ENCODE results near the gene ANGPTL5.

The ANGPTL5 gene

GRCh38 chr11:101885631-101886030 lies 30.7 kb downstream of the ANGPTL5 start:
- TF ChIP-seq CTCF (IDR thresholded peaks at IDR 0.05; ENCODE audit: low read depth, low read length): no peak
- no peaks in the 10 kb centered on the region for H3K36me3 ChIP-seq
- no peak overlapping the region for H3K4me3 ChIP-seq (ENCODE audit: low read depth, low read length)
- H3K4me1 ChIP-seq: no peaks in the 10 kb centered on the region
- H3K27me3 ChIP-seq: no peaks in the 10 kb centered on the region
- DNase-seq: no peak
- no peaks in the 10 kb centered on the region for H3K9me3 ChIP-seq

- no peaks in the 10 kb centered on the region for H3K4me1 ChIP-seq
- H3K27me3 ChIP-seq: no peaks in the 10 kb centered on the region; the same call in 1 of the 2 replicates
- DNase-seq: no peak
- no peaks in the 10 kb centered on the region for H3K36me3 ChIP-seq
- H3K9me3 ChIP-seq: no peaks in the 10 kb centered on the region
- no peak for TF ChIP-seq CTCF (IDR thresholded peaks at IDR 0.05; ENCODE audit: low read depth, low read length)
- no peak overlapping the region for H3K4me3 ChIP-seq (ENCODE audit: low read depth, low read length)
These were observed 34.7 kb downstream of the ANGPTL5 start for GRCh38 chr11:101881586-101881985.

- H3K27me3 ChIP-seq: no peaks in the 10 kb centered on the region; the same call in 1 of the 2 replicates
- H3K4me1 ChIP-seq: no peaks in the 10 kb centered on the region
- DNase-seq: peak; percentile 9
- H3K36me3 ChIP-seq: no peaks in the 10 kb centered on the region
- no peak overlapping the region for H3K4me3 ChIP-seq (ENCODE audit: low read depth, low read length)
- peak; percentile 59 for TF ChIP-seq CTCF (IDR thresholded peaks at IDR 0.05; ENCODE audit: low read depth, low read length)
- H3K9me3 ChIP-seq: no peaks in the 10 kb centered on the region
These were observed 36.1 kb downstream of the ANGPTL5 start for GRCh38 chr11:101880222-101880621.

- Histone ChIP-seq H3K36me3 (no peaks in the 10 kb centered on the region), H3K27me3 (peaks cover 8% of the 10 kb centered on the region; the same call in 1 of the 2 replicates), H3K4me1 (no peaks in the 10 kb centered on the region), H3K9me3 (no peaks in the 10 kb centered on the region), H3K4me3 (ENCODE audit: low read depth, low read length) (no peak overlapping the region)
- DNase-seq: no peak
- no peak for TF ChIP-seq CTCF (IDR thresholded peaks at IDR 0.05; ENCODE audit: low read depth, low read length)
These were observed 44.0 kb downstream of the ANGPTL5 start for GRCh38 chr11:101872171-101872882.

GRCh38 chr11:101870510-101870909 lies 45.8 kb downstream of the ANGPTL5 start:
- no peak overlapping the region for H3K4me3 ChIP-seq (ENCODE audit: low read depth, low read length)
- no peaks in the 10 kb centered on the region for H3K36me3 ChIP-seq
- H3K9me3 ChIP-seq: no peaks in the 10 kb centered on the region
- no peak for TF ChIP-seq CTCF (IDR thresholded peaks at IDR 0.05; ENCODE audit: low read depth, low read length)
- DNase-seq: no peak
- peaks cover 8% of the 10 kb centered on the region; the same call in 1 of the 2 replicates for H3K27me3 ChIP-seq
- no peaks in the 10 kb centered on the region for H3K4me1 ChIP-seq

- no peak for TF ChIP-seq CTCF (IDR thresholded peaks at IDR 0.05; ENCODE audit: low read depth, low read length)
- no peak overlapping the region for H3K4me3 ChIP-seq (ENCODE audit: low read depth, low read length)
- no peaks in the 10 kb centered on the region for H3K36me3 ChIP-seq
- DNase-seq: no peak
- H3K4me1 ChIP-seq: no peaks in the 10 kb centered on the region
- H3K9me3 ChIP-seq: no peaks in the 10 kb centered on the region
- peaks cover 8% of the 10 kb centered on the region; the same call in 1 of the 2 replicates for H3K27me3 ChIP-seq
These were observed 48.4 kb downstream of the ANGPTL5 start for GRCh38 chr11:101867951-101868350.
